ENCODE results near the gene BRD9.

BRD9 gene

GRCh38 chr5:909086-909485, 16.5 kb upstream of the BRD9 start:
- in situ Hi-C loops (cut with HindIII; ENCODE audit: low sequenced_read_pairs), result no loop called here
- no peak overlapping the region for H3K4me3 ChIP-seq (ENCODE audit: low read depth, low read length)
- no peak for DNase-seq (ENCODE audit: low read depth, low spot score)
- no peak for TF ChIP-seq CTCF (IDR thresholded peaks at IDR 0.05; ENCODE audit: low read depth, low read length)

- H3K4me3 ChIP-seq (ENCODE audit: low read depth, low read length), result no peak overlapping the region
- no peak for TF ChIP-seq CTCF (IDR thresholded peaks at IDR 0.05; ENCODE audit: low read depth, low read length)
- in situ Hi-C loops (cut with HindIII; ENCODE audit: low sequenced_read_pairs), result no loop called here
- no peak for DNase-seq (ENCODE audit: low read depth, low spot score)
These were observed 15.6 kb upstream of the BRD9 start for GRCh38 chr5:908172-908571.

- in situ Hi-C loops (cut with HindIII; ENCODE audit: low sequenced_read_pairs), result no loop called here
- H3K4me3 ChIP-seq (ENCODE audit: low read depth, low read length), result no peak overlapping the region
- no peak for TF ChIP-seq CTCF (IDR thresholded peaks at IDR 0.05; ENCODE audit: low read depth, low read length)
- no peak for DNase-seq (ENCODE audit: low read depth, low spot score)
These were observed 14.8 kb upstream of the BRD9 start for GRCh38 chr5:907366-907910.

- TF ChIP-seq CTCF (IDR thresholded peaks at IDR 0.05; ENCODE audit: low read depth, low read length), result no peak
- no peak overlapping the region for H3K4me3 ChIP-seq (ENCODE audit: low read depth, low read length)
- in situ Hi-C loops (cut with HindIII; ENCODE audit: low sequenced_read_pairs), result no loop called here
- no peak for DNase-seq (ENCODE audit: low read depth, low spot score)
These were observed 12.6 kb upstream of the BRD9 start for GRCh38 chr5:905139-905642.

- no peak overlapping the region for H3K4me3 ChIP-seq (ENCODE audit: low read depth, low read length)
- no peak for DNase-seq (ENCODE audit: low read depth, low spot score)
- in situ Hi-C loops (cut with HindIII; ENCODE audit: low sequenced_read_pairs), result no loop called here
- TF ChIP-seq CTCF (IDR thresholded peaks at IDR 0.05; ENCODE audit: low read depth, low read length), result no peak
These were observed 11.1 kb upstream of the BRD9 start for GRCh38 chr5:903756-904096.

- H3K4me3 ChIP-seq (ENCODE audit: low read depth, low read length), result no peak overlapping the region
These were observed 9.7 kb upstream of the BRD9 start for GRCh38 chr5:902129-902916.

More at GRCh38 chr5:902129-902916, 9.7 kb upstream of the BRD9 start:
- no peak for TF ChIP-seq CTCF (IDR thresholded peaks at IDR 0.05; ENCODE audit: low read depth, low read length)
- in situ Hi-C loops (cut with HindIII; ENCODE audit: low sequenced_read_pairs), result no loop called here
- DNase-seq (ENCODE audit: low read depth, low spot score), result no peak

Measured in astrocyte of the spinal cord (primary cell).